ENCODE data around the gene CTNNBL1.

CTNNBL1 gene

GRCh38 chr20:37899105-37900045 is 205.5 kb downstream of the CTNNBL1 start:
- no peaks in the 10 kb centered on the region for H3K4me1 ChIP-seq
- no peak overlapping the region for H3K4me2 ChIP-seq (ENCODE audit: low read length)
- H3K36me3 ChIP-seq (ENCODE audit: control insufficient read depth, insufficient read depth, low read length) = no peaks in the 10 kb centered on the region
- no peaks in the 10 kb centered on the region for H3K9me3 ChIP-seq (ENCODE audit: control insufficient read depth, low read length)
- H2AFZ ChIP-seq = no peak overlapping the region
- H3K79me2 ChIP-seq = no peaks in the 10 kb centered on the region
- no peak overlapping the region for H3K4me3 ChIP-seq (ENCODE audit: low read depth, low read length)
- no peak for TF ChIP-seq CTCF (IDR thresholded peaks at IDR 0.05)
- no peak overlapping the region for H3K27ac ChIP-seq
- H3K9ac ChIP-seq = no peak overlapping the region
- no peaks in the 10 kb centered on the region for H3K27me3 ChIP-seq (ENCODE audit: control insufficient read depth, insufficient read depth, low read length)

GRCh38 chr20:37901240-37901639 is 207.4 kb downstream of the CTNNBL1 start:
- no peaks in the 10 kb centered on the region for H3K9me3 ChIP-seq (ENCODE audit: control insufficient read depth, low read length)
- no peak overlapping the region for H2AFZ ChIP-seq
- H3K27me3 ChIP-seq (ENCODE audit: control insufficient read depth, insufficient read depth, low read length) = no peaks in the 10 kb centered on the region
- H3K4me3 ChIP-seq (ENCODE audit: low read depth, low read length) = no peak overlapping the region
- TF ChIP-seq CTCF (IDR thresholded peaks at IDR 0.05) = no peak
- H3K4me2 ChIP-seq (ENCODE audit: low read length) = no peak overlapping the region
- no peak overlapping the region for H3K27ac ChIP-seq
- H3K9ac ChIP-seq = no peak overlapping the region
- H3K4me1 ChIP-seq = no peaks in the 10 kb centered on the region
- H3K79me2 ChIP-seq = no peaks in the 10 kb centered on the region
- H3K36me3 ChIP-seq (ENCODE audit: control insufficient read depth, insufficient read depth, low read length) = no peaks in the 10 kb centered on the region

GRCh38 chr20:37901654-37902503 is 208.0 kb downstream of the CTNNBL1 start:
- Histone ChIP-seq H3K9me3 (ENCODE audit: control insufficient read depth, low read length) (no peaks in the 10 kb centered on the region), H3K4me2 (ENCODE audit: low read length) (no peak overlapping the region), H3K36me3 (ENCODE audit: control insufficient read depth, insufficient read depth, low read length) (no peaks in the 10 kb centered on the region), H3K9ac (no peak overlapping the region), H3K27ac (no peak overlapping the region), H2AFZ (no peak overlapping the region), H3K4me3 (ENCODE audit: low read depth, low read length) (no peak overlapping the region), H3K27me3 (ENCODE audit: control insufficient read depth, insufficient read depth, low read length) (no peaks in the 10 kb centered on the region), H3K4me1 (no peaks in the 10 kb centered on the region), H3K79me2 (no peaks in the 10 kb centered on the region)
- peak; percentile 20 for TF ChIP-seq CTCF (IDR thresholded peaks at IDR 0.05)

- no peaks in the 10 kb centered on the region for H3K79me2 ChIP-seq
- no peaks in the 10 kb centered on the region for H3K9me3 ChIP-seq (ENCODE audit: control insufficient read depth, low read length)
- H3K36me3 ChIP-seq (ENCODE audit: control insufficient read depth, insufficient read depth, low read length) = no peaks in the 10 kb centered on the region
- no peak within 1 kb of the TSS for H3K27ac ChIP-seq
- no peak within 1 kb of the TSS for H3K4me3 ChIP-seq (ENCODE audit: low read depth, low read length)
- H2AFZ ChIP-seq = peak within 1 kb of the TSS; percentile 88
- no peak within 1 kb of the TSS for H3K9ac ChIP-seq
- no peaks in the 10 kb centered on the region for H3K4me1 ChIP-seq
- peak within 1 kb of the TSS; percentile 44 for H3K4me2 ChIP-seq (ENCODE audit: low read length)
- TF ChIP-seq CTCF (IDR thresholded peaks at IDR 0.05) = no peak
- no peaks in the 10 kb centered on the region for H3K27me3 ChIP-seq (ENCODE audit: control insufficient read depth, insufficient read depth, low read length)
Observed at GRCh38 chr20:37902504-37903313, 208.9 kb downstream of the CTNNBL1 start, which contains the start of gene VSTM2L. Gene VSTM2L (plus strand): TSS chr20:37903127. CDS start chr20:37903351, 224 bp downstream.
